ENCODE data around the gene N4BP2L2.
"Not testable (repeated sequence)": the region's sequence is repeated elsewhere in the genome, so short reads cannot be mapped to it uniquely, and the experiment has no call there.

The N4BP2L2 gene

DNA sequence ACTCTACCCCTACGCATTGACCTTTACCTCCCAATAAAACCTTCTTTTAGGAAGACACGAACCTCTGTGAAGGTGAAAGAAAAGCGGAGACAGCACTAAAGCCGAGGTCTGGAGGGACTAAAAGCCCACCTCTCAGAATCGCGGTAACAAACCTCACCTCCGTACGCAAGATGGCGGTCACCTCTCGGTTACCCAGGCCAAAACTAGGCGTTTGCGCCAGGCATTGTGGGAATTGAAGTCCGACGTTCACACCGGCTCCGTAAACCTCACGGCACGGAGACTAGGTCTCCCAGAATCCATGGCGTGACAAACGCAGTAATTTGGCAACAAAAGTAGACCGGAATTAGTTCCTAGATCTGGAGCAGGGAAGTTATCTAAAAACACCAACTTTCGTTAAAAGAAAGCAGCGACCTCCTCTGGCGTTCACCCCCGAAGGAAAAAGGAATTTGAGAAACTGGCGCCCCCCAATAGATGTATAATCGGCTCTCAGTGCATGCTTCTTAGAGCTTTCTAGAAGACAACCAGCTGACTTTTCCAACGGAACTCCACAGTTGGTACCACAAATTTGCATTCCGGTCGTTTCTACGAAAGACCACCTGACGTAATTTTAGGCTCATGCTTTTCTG, at the start of gene N4BP2L2:
Gene N4BP2L2, minus strand, starts transcription at position 175 of the 626 bp plus-strand sequence. CDS start 1,768 bp downstream, outside the sequence.
- peak; percentile 82 for DNase-seq (ENCODE audit: low read depth)

DNA sequence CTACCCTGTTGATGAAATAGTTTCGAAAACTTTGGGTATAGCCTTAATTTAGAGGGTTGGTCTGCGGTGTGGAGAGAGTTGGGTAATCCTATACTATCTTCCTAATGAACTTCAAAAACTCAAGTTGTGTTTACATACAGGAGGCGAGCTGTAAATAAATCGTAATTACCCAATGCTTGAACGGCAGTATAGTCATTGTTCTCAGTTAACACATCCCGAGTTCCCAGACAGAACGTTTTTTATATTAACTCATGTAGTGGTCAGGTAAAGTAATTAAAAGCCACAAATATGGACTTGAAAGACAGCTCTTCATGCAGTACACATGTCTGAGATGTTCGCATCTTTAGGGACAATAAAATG, 49.2 kb upstream of the N4BP2L2 start:
- DNase-seq (ENCODE audit: low read depth): no peak

DNA sequence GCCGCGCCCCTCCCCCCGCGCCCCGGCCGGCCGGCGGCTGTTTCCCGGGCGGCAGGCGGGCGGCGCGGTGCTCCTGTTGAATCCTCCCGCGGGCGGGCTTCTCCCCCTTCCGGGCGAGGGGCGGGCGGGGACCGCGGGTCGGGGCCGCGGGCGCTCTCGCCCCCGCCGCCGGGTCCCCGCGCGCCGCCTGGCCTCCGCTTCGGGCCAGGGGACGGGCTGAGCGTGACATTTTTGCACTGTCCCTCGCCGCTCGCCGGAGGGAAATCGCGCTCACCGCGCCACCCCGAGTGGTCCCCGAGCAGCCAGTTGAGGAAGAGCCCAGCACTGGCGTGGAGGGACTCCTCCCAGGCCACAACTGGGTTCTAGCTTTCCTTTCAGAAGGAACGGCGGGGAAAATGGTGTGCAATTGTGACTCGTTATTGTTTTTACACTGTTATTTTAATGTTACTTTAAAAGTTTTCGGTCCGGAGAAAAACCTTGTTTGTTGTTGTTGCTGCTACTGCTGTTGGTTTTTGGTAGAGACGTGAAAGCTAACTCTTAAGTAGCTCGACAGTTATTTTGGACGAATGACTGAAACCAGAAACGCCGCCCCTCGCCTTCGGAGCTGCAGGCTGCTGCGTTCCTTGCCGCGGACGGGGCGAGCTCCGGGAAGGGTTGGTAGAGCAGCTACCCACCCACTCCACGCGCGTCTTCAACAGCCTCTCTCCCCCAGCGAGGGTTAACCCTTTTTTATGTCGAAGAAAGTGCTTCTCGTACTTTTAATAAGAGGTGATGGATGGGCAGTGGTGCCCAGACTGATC, 48.6 kb upstream of the N4BP2L2 start:
- DNase-seq (ENCODE audit: low read depth): peak; percentile 12

DNA sequence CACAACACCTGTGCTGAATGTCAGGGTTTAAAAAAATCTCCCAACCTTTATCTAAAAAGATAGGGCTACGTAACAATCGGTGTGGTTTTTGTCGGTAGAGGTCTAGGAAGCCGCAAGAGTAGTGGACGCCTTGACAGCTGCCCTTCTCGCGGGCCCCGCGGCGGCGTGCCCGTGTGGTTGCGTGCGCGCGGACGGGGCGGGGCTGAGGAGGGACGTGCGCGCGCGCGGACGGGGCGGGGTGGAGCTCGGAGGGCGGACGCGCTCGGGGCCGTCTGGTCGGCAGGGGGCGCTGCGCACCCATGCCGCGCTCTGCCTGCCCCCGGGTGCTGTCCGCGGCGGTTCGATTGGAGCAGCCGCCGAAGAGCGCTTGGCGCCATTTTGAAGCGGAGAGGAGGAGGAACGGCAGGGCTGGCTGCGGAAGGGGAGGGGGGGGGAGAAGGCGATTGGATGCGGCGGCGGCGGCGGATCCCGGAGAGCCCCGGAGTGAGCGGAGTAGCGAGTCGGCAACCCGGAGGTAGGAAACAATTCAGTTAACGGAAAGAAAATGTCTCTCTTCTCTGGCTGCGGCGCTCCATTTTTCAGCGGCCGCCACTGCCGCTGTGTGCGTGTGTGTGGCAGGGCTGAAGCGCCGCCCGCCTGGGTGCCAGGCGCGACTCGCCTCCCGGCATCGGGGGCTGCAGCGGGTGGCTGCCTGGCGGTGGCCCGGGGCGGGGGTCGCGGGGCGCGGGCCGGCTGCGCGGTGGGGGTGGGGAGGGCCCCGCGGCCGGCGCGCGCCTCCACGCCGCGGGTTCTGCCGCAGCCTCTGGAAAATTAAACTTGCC, 47.7 kb upstream of the N4BP2L2 start, which contains the start of gene PDS5B:
Gene PDS5B, plus strand, starts transcription at position 373 of the 821 bp plus-strand sequence. CDS start 62,321 bp downstream, outside the sequence.
- DNase-seq (ENCODE audit: low read depth): peak; percentile 81

DNA sequence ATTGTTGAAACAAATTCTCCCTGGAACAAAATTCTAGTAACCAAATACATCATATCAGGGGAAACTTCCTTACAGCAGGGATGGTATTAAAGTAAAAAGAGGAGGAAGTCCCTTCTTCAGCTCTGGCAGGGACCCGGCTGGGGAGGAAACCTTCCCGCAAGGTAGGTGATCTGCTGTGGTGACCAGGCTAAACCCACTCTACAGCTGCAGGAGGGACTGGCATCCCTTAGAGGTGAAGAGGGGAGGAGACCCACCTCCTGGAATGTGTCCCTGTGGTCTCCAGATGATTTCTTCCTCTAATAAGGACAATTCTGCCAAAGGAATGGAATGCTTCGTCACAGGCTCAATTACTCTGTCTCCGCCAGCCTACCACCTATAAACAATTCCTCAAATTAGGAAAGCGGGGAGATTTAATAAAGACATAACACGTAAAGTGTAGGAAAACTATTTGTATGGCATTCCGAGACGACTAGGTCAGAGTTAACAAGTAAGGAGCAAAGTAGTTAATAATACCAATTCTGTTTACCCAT, 47.0 kb upstream of the N4BP2L2 start:
- DNase-seq (ENCODE audit: low read depth): no peak

DNA sequence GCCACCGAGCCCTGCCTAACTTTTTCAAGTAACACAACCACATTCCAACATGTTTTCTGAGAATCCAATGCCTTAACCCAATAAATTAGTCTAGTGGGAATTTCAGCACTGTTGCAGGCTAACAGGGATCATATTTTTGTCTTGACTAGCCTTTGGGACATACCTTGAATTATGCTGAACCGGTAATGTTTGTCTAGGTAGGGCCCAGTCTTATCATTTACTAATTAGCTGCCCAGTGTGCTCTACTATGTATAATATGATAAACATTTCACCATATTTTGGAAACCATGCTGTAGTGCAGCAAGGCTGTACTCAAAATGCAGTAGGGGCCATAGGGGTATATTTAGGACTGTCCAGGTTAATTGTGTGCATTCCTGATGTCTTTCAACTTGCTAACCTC, 44.4 kb upstream of the N4BP2L2 start:
- DNase-seq (ENCODE audit: low read depth): no peak

DNA sequence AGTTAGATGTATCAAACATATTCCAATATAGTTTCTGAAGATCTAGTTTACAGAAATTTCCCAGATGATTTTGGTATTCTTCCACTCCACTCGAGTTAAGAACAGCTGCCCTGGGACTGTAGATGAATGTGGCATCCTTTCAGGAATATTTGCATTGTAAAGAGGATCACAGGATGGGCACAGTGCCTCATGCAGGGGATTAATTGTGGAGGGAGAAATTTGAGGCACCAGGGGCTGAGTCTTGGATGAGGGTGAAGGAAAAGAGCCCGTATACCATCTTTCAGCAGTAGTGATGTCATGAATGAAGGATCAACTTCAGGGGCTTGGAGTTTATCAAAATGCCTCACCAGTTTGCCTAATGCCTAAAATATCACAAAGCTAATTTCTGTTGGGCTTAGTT, 43.7 kb upstream of the N4BP2L2 start:
- DNase-seq (ENCODE audit: low read depth): no peak

DNA sequence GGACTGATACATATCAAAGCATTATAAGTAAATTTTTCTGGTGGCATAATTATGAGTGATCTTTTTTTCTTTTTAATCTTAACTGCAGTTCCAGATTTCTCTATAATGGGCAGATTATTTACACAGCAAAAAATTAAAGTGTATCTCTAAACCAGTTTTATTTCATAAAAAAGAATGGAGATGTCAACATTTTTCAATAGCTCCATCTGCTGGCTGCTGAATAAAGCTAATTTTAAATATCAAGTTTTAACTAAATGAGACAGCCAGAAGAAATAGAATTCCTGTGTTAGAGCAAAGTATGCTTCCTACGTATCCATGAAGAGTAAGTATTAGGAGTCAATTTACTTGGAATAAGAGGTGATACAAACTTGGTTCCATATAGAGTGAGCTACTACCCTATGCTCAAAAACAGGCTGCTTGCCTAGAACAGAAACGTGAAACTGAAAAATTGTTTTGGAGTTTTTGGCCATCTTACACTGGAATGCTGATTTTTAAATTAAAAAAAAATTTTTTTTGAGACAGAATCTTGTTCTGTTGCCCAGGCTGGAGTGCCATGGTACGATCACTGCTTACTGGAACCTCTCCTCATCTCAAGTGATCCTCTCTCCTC, 42.7 kb upstream of the N4BP2L2 start:
- no peak for DNase-seq (ENCODE audit: low read depth)

DNA sequence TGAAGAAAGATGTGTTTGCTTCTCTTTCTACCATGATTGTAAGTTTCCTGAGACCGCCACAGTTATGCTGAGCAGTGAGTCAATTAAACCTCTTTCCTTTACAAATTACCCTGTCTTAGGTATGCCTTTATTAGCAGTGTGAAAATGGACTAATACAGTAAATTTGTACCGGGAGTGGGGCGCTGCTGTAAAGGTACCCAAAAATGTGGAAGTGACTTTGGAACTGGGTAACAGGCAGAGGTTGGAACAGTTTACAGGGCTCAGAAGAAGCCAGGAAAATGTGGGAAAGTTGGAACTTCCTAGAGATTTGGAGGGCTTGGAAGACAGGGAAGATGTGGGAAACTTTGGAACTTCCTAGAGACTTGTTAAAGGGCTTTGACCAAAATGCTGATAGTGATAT, 38.4 kb upstream of the N4BP2L2 start:
- no peak for DNase-seq (ENCODE audit: low read depth)

DNA sequence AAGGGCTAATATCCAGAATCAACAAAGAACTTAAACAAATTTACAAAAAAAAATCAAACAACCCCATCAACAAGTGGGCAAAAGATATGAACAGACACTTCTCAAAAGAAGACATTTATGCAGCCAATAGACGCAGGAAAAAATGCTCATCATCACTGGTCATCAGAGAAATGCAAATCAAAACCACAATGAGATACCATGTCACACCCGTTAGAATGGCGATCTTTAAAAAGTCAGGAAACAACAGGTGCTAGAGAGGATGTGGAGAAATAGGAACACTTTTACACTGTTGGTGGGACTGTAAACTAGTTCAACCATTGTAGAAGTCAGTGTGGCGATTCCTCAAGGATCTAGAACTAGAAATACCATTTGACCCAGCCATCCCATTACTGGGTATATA, 37.1 kb upstream of the N4BP2L2 start:
- DNase-seq (ENCODE audit: low read depth): not testable (repeated sequence)

DNA sequence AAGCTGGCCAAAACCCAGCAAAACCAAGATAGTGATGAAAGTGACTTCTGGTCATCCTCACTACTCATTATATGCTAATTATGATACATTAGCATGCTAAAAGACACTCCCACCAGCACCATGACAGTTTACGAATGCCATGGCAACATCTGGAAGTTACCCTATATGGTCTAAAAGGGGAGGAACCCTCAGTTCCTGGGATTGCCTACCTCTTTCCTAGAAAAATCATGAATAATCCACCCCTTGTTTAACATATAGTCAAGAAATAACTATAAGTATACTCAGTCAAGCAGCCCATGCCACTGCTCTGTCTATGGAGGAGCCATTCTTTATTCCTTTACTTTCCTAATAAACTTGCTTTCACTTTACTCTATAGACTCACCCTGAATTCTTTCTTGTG, 22.2 kb upstream of the N4BP2L2 start:
- not testable (repeated sequence) for DNase-seq (ENCODE audit: low read depth)

DNA sequence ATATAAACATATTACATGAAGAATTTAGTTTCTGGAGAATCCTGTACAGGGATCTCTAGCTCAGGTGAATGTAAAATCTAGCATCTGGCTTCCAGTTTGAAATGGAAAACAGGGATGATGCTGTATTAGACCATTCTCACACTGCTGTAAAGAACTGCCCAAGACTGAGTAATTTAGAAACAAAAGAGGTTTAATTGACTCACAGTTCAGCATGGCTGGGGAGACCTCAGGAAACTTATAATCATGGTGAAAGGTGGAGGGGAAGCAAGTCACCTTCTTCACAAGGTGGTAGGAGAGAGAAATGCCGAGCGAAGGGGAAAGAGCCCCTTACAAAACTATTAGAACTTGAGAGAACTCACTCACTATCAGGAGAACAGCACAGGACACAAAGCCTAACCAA, 17.0 kb upstream of the N4BP2L2 start:
- DNase-seq (ENCODE audit: low read depth): no peak

DNA sequence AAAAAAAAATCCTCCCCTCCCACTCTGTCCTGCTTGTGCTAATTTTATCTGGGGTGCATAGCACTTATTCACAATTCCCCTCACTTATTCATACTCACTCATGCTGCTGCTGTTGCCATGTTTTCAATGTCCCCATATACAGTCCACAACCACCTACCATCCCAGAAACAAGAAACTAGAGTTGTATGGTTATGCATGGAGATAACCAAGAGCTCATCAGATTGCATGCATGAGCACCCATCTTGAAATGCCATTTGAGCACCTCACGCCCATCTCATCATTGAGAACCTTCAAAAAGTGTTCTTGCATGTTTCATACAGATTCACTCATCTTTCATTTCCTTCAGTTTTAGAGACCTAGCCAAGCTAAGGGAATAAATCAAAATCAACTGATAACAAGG, 15.1 kb upstream of the N4BP2L2 start:
- no peak for DNase-seq (ENCODE audit: low read depth)

DNA sequence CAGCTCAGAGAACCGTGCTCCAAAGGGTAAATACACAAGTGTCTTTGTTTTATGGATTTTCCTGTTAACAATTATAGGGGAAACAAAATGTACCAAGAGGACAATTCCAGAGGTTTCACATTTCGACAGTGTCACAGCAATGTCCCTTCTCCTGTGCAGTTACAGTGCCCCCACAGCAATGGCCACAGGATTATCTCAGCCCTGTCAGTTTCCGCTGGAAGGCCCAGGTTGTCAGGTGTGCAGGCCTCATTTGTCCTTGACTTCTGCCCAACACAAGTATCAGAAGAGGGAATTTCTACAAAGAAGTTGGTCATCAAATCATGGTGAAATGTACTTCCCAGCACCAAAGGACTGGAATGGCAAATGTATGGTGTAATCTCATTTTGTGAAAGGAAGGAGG, 11.2 kb upstream of the N4BP2L2 start:
- DNase-seq (ENCODE audit: low read depth): no peak

DNA sequence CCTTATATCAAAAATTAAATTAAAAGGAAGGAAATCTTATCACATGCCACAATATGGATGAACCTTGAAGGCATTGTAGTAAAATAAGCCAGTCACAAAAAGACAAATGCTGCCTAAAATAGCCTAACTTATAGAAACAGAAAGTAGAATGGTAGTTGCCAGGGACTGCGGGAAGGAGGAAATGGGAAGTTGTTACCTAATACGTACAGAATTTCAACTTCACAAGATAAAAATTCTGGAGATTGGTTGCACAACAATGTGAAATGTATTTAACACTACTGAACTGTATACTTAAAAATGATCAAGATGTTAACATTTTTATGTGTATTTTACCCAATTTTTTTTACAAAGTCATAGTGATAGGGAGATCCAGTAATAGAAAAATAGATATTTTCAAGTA, 10.2 kb upstream of the N4BP2L2 start:
- no peak for DNase-seq (ENCODE audit: low read depth)

DNA sequence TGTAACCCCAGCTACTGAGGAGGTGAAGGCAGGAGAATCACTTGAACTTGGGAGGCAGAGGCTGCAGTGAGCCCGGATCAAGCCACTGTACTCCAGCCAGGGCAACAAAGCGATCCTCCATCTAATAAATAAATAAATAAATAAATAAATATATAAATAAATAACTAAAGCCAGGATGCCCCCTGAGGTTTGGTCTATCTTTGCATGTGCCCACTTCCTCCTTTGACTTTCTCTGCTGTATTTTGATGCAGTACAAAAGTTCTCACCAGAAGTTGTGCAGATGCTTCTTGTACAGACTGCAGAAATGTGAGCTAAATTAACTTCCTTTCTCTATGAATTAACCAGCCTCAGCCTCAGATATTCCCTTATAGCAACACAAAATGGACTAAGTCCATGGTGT, 6.5 kb upstream of the N4BP2L2 start:
- no peak for DNase-seq (ENCODE audit: low read depth)

DNA sequence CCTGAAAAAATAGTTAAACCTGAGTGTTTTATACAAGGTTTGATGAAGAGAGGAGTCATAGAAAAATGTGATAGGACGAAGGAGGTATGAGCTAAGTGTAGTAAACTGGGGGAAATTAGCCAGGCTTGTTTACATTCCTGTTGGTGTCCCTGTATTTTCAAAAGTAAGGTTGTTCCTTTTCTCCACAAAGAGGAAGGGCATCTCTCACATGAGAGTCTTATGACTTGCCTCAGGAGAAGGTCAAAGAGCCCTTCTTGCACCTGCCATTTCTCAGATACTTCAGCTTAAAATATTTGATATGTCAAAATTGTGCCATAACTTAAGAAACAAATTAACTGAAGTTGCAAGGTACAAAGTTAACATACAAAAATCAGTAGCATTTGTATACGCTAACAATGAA, 3.6 kb upstream of the N4BP2L2 start:
- DNase-seq (ENCODE audit: low read depth): no peak

DNA sequence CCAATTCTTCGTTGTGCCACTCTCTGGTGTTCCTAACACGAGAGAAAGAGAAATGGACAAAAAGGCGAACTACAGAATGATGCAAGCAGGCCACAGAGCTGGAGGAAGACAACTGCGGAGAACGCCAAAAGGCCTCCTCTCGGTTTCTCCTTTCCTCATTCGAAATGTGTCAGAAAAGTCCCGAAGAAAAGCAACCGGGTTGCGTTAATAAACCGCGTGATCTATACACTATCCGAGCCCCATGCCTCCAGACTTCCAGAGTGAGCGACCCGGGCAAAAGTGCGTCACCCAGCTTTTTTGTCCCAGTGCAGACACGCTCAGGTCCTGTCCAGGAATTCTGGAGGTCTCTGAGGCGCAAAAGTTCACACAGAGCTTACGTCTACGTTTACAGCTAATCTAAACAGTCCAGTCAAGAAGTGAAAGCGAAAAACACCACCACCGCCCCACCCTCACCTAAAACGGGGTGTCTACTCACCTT, 413 bp downstream of the N4BP2L2 start:
- no peak for DNase-seq (ENCODE audit: low read depth)

DNA sequence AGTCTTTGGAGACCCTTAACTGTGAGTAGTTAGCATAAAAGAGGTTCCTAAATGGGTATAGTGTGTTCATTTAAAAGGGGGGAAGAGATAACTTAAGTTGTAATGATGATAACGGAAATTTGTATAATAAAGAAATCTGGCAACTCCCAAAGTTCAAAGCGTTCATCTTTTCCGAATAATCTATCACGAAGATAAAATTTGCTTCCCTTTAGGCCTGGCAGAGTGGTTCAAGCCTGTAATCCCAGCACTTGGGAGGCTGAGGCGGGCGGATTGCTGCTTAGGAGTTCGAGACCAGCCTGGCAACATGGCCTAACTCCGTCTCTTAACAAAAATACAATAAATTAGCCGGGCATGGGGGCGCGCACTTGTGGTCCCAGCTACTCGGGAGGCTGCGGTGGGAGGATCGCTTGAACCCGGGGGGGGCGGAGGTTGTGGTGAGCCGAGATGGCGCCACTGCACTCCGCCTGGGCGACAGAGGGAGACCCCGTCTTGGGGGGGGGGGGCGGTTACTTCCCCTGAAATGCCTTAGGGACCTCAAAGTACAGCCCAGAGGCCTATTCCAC, 934 bp downstream of the N4BP2L2 start:
- peak; percentile 9 for DNase-seq (ENCODE audit: low read depth)

DNA sequence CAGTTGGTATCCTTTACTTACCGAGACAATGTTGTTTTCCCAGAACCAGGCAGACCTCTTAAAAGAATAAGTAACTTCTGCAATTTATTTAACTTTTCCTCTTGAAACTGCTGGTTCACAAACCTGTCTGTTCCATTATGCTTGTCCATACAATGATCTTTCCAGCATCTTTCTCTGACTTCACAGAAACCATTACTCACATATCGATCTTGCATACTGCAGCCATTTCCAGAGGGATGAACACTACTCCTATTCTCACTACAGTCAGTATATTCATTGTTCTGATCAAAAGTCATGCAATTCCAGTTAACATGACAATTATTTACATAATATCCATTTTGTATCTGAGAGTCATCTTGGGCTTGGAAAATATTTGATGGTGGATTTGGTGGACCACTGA, 2.8 kb downstream of the N4BP2L2 start:
- DNase-seq (ENCODE audit: low read depth): no peak

DNA sequence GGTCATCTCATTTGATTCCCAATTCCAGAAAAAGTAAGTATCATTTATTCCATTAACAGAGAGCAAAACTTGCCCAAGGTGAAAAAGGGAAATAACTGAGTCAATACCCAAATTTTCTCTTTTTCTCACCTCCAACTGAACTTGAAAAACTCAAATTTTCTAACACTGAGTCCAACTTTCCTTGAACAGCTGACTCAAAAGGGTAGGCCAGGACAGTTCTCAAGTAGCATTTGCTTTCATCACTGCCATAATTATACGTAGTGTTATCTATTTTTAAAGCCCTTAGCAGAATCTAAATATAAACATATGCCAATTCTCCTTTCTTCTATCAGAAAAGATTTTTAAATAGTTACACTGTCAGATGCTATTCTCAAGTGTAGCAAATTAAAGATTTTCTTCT, 3.5 kb downstream of the N4BP2L2 start:
- no peak for DNase-seq (ENCODE audit: low read depth)

DNA sequence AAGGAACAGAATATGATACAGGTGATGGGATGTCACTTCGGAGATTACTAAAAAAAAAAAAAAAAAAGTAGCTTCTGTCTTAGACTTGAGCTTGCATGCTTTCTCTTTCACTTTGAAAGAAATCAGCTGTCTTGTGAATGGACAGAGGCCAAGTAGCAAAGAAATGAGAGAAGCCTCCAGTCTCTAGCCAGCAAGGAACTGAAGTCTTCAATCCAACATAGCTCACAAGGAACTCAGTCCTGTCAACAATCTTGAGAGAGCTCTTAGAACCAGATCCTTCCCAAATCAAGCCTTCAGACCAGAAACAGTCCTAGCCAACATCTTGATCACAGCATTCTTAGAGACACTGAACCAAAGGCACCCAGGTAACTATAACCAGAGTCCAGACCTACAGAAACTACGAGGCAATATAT, 7.7 kb downstream of the N4BP2L2 start:
- DNase-seq (ENCODE audit: low read depth): no peak

Measured in stimulated activated CD8-positive, alpha-beta memory T cell treated with anti-CD3 and anti-CD28 coated beads, Interleukin-15, amount 100 ng/mL, for 1 hour (primary cell).